Measurements from ENCODE around the gene TMEM50A. TPM values are rescaled to one million over a fixed set of nuclear protein-coding genes. Genes with fewer than 3 reads are reported as not detected.
"Not testable (repeated sequence)": the region's sequence is repeated elsewhere in the genome, so short reads cannot be mapped to it uniquely, and the experiment has no call there.

Gene TMEM50A
- total and polyA plus RNA-seq, 2 donors (not counting 1 experiment from before 2014, with no cell fraction given) = 20.7 to 62.6 TPM

DNA sequence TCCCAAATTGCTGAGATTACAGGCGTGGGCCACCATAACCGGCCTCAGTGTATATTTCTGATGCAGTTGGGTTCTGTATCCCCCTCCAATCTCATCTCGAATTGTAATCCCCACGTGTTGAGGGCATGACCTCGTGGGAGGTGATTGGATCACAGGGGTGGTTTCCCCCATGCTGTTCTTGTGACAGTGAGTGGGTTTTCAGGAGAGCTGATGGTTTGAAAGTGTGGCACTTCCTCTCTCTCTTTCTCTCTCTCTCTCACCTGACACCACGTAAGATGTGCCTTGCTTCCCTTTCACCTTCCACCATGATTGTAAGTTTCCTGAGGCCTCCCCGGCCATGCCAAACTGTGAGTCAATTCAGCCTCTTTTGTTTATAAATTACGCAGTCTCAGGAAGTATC is 41.6 kb upstream of the TMEM50A start:
- H3K4me1 ChIP-seq (ENCODE audit: control insufficient read depth in 2 of 2, insufficient read depth in 2 of 2, low read length in 2 of 2); H3K4me1 Mint-ChIP-seq; H3K27ac Mint-ChIP-seq; H4K20me1 ChIP-seq (ENCODE audit: control insufficient read depth, insufficient read depth, low read length, poor library complexity, severe bottlenecking); ATAC-seq (ENCODE audit: low read depth); H3K27me3 Mint-ChIP-seq; H3K79me2 ChIP-seq (ENCODE audit: control insufficient read depth, insufficient read depth, low read length); intact Hi-C loops (cut with micrococcal nuclease); H3K4me3 ChIP-seq (ENCODE audit: control extremely low read depth in 1 of 5, extremely low read depth in 1 of 5, insufficient read depth in 1 of 5, low read depth in 2 of 5, low read length in 4 of 5); CTCF ChIA-PET; H3K9me3 Mint-ChIP-seq (ENCODE audit: insufficient read depth); H3K36me3 ChIP-seq (replicated peaks in 1 of 2; ENCODE audit: control extremely low read depth in 1 of 2, control insufficient read depth in 1 of 2, extremely low read depth in 1 of 2, insufficient read depth in 2 of 2, low read length in 1 of 2); H3K27ac ChIP-seq (ENCODE audit: low read length in 2 of 2); H3K4me3 Mint-ChIP-seq; H3K9me3 ChIP-seq (ENCODE audit: control extremely low read depth in 1 of 3, control insufficient read depth in 2 of 3, insufficient read depth in 1 of 3, low read length in 2 of 3); DNase-seq; POLR2A ChIA-PET; H3K4me2 ChIP-seq (replicated peaks; ENCODE audit: low read depth, low read length, poor library complexity, severe bottlenecking); H3K27me3 ChIP-seq (replicated peaks in 1 of 4; ENCODE audit: control extremely low read depth in 1 of 4, control insufficient read depth in 3 of 4, insufficient read depth in 4 of 4, low read length in 3 of 4); H3K9ac ChIP-seq (ENCODE audit: low read length); H2AFZ ChIP-seq (ENCODE audit: insufficient read depth, low read depth, low read length, poor library complexity, severe bottlenecking): not testable (repeated sequence)
- WGBS (ENCODE audit: insufficient coverage) = no CpG with 5 or more reads among the region's 8 CpGs

DNA sequence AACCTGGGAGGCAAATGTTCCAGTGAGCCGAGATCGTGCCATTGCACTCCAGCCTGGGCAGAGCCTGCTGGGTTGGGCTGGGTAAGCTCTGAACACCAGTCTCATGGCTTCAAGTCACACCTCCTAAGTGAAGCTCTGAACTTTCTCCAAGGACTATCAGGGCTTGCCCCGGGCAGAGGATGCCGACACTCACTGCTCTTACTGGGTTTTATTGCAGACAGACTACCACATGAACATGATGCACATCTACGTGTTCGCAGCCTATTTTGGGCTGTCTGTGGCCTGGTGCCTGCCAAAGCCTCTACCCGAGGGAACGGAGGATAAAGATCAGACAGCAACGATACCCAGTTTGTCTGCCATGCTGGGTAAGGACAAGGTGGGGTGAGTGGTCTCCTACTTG is 37.4 kb upstream of the TMEM50A start:
- H3K27me3 Mint-ChIP-seq = not testable (repeated sequence)

DNA sequence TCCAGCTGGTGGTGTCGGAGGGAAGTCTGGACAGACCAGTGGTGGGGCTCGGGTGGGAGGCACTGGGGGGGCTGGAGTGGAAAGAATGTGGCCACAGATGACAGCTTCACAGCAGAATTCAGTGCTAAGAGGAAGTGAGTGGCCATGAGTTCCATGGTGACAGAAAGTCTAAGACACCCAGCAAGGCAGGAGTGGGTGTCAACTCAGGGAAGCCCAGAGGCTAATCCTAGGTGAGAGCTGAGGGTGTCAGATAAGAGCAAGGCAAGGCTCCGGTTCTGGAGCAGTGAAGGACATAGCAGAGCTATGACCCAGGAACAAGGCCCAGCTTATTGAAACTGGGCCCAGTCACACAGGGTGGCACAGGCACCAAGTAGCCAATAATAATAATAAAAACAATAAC is 35.8 kb upstream of the TMEM50A start:
- not testable (repeated sequence) for H3K4me3 ChIP-seq (ENCODE audit: control extremely low read depth in 1 of 5, extremely low read depth in 1 of 5, insufficient read depth in 1 of 5, low read depth in 2 of 5, low read length in 4 of 5)

More for the DNA sequence above, 37.4 kb upstream of the TMEM50A start:
- H3K9me3 ChIP-seq (ENCODE audit: control extremely low read depth in 1 of 3, control insufficient read depth in 2 of 3, insufficient read depth in 1 of 3, low read length in 2 of 3); H3K9me3 Mint-ChIP-seq (ENCODE audit: insufficient read depth); H3K9ac ChIP-seq (ENCODE audit: low read length); H3K4me3 Mint-ChIP-seq; ATAC-seq (ENCODE audit: low read depth); POLR2A ChIA-PET; intact Hi-C loops (cut with micrococcal nuclease); DNase-seq; H4K20me1 ChIP-seq (ENCODE audit: control insufficient read depth, insufficient read depth, low read length, poor library complexity, severe bottlenecking); H3K4me1 Mint-ChIP-seq; H3K27ac ChIP-seq (ENCODE audit: low read length in 2 of 2); H3K4me1 ChIP-seq (ENCODE audit: control insufficient read depth in 2 of 2, insufficient read depth in 2 of 2, low read length in 2 of 2); H3K27ac Mint-ChIP-seq; H3K36me3 ChIP-seq (replicated peaks in 1 of 2; ENCODE audit: control extremely low read depth in 1 of 2, control insufficient read depth in 1 of 2, extremely low read depth in 1 of 2, insufficient read depth in 2 of 2, low read length in 1 of 2); H3K27me3 ChIP-seq (replicated peaks in 1 of 4; ENCODE audit: control extremely low read depth in 1 of 4, control insufficient read depth in 3 of 4, insufficient read depth in 4 of 4, low read length in 3 of 4); CTCF ChIA-PET; H3K79me2 ChIP-seq (ENCODE audit: control insufficient read depth, insufficient read depth, low read length); H3K4me2 ChIP-seq (replicated peaks; ENCODE audit: low read depth, low read length, poor library complexity, severe bottlenecking); H3K4me3 ChIP-seq (ENCODE audit: control extremely low read depth in 1 of 5, extremely low read depth in 1 of 5, insufficient read depth in 1 of 5, low read depth in 2 of 5, low read length in 4 of 5); H2AFZ ChIP-seq (ENCODE audit: insufficient read depth, low read depth, low read length, poor library complexity, severe bottlenecking): not testable (repeated sequence)
- no CpG with 5 or more reads among the region's 9 CpGs for WGBS (ENCODE audit: insufficient coverage)

DNA sequence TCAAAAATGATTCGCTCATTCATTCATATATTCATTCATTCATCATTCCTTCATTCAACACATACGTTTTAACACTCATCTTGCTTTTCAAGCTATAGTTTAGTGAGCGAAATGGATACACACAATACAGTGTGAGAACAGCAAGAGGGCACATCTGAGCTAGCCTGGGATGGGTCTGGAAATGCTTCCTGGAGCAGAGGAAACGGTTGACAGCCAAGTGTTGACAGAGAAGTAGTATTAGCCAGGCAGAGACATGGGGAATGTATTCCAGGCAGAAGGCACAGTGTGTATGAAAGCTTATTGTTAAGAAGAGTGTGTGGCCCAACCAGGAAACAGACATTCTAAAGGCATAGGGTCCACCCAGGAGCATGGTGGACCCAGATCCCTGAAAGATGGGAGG is 33.2 kb upstream of the TMEM50A start:
- H3K4me3 Mint-ChIP-seq; H3K4me1 ChIP-seq (ENCODE audit: control insufficient read depth in 2 of 2, insufficient read depth in 2 of 2, low read length in 2 of 2); H3K4me2 ChIP-seq (replicated peaks; ENCODE audit: low read depth, low read length, poor library complexity, severe bottlenecking); H3K79me2 ChIP-seq (ENCODE audit: control insufficient read depth, insufficient read depth, low read length); DNase-seq; H3K9ac ChIP-seq (ENCODE audit: low read length); H4K20me1 ChIP-seq (ENCODE audit: control insufficient read depth, insufficient read depth, low read length, poor library complexity, severe bottlenecking); H3K36me3 ChIP-seq (replicated peaks in 1 of 2; ENCODE audit: control extremely low read depth in 1 of 2, control insufficient read depth in 1 of 2, extremely low read depth in 1 of 2, insufficient read depth in 2 of 2, low read length in 1 of 2); H3K27ac Mint-ChIP-seq; H3K4me3 ChIP-seq (ENCODE audit: control extremely low read depth in 1 of 5, extremely low read depth in 1 of 5, insufficient read depth in 1 of 5, low read depth in 2 of 5, low read length in 4 of 5); H2AFZ ChIP-seq (ENCODE audit: insufficient read depth, low read depth, low read length, poor library complexity, severe bottlenecking); H3K4me1 Mint-ChIP-seq; H3K27ac ChIP-seq (ENCODE audit: low read length in 2 of 2); H3K27me3 ChIP-seq (replicated peaks in 1 of 4; ENCODE audit: control extremely low read depth in 1 of 4, control insufficient read depth in 3 of 4, insufficient read depth in 4 of 4, low read length in 3 of 4); H3K9me3 ChIP-seq (ENCODE audit: control extremely low read depth in 1 of 3, control insufficient read depth in 2 of 3, insufficient read depth in 1 of 3, low read length in 2 of 3); CTCF ChIA-PET; intact Hi-C loops (cut with micrococcal nuclease); H3K9me3 Mint-ChIP-seq (ENCODE audit: insufficient read depth); POLR2A ChIA-PET; ATAC-seq (ENCODE audit: low read depth); H3K27me3 Mint-ChIP-seq: not testable (repeated sequence)
- no CpG with 5 or more reads among the region's 4 CpGs for WGBS (ENCODE audit: insufficient coverage)

More for the DNA sequence above, 35.8 kb upstream of the TMEM50A start:
- H3K27me3 Mint-ChIP-seq; H3K27ac Mint-ChIP-seq; H3K4me2 ChIP-seq (replicated peaks; ENCODE audit: low read depth, low read length, poor library complexity, severe bottlenecking); intact Hi-C loops (cut with micrococcal nuclease); H3K36me3 ChIP-seq (replicated peaks in 1 of 2; ENCODE audit: control extremely low read depth in 1 of 2, control insufficient read depth in 1 of 2, extremely low read depth in 1 of 2, insufficient read depth in 2 of 2, low read length in 1 of 2); H3K27me3 ChIP-seq (replicated peaks in 1 of 4; ENCODE audit: control extremely low read depth in 1 of 4, control insufficient read depth in 3 of 4, insufficient read depth in 4 of 4, low read length in 3 of 4); H3K4me1 ChIP-seq (ENCODE audit: control insufficient read depth in 2 of 2, insufficient read depth in 2 of 2, low read length in 2 of 2); H4K20me1 ChIP-seq (ENCODE audit: control insufficient read depth, insufficient read depth, low read length, poor library complexity, severe bottlenecking); H3K9me3 Mint-ChIP-seq (ENCODE audit: insufficient read depth); H3K9ac ChIP-seq (ENCODE audit: low read length); H2AFZ ChIP-seq (ENCODE audit: insufficient read depth, low read depth, low read length, poor library complexity, severe bottlenecking); H3K27ac ChIP-seq (ENCODE audit: low read length in 2 of 2); H3K4me1 Mint-ChIP-seq; DNase-seq; H3K79me2 ChIP-seq (ENCODE audit: control insufficient read depth, insufficient read depth, low read length); H3K4me3 Mint-ChIP-seq; ATAC-seq (ENCODE audit: low read depth); H3K9me3 ChIP-seq (ENCODE audit: control extremely low read depth in 1 of 3, control insufficient read depth in 2 of 3, insufficient read depth in 1 of 3, low read length in 2 of 3): not testable (repeated sequence)
- ChIA-PET CTCF (interaction anchor here (0.6 kb wide), 1 partner anchor 99 kb away, joined by 3 read pairs; no protein-coding TSS in a partner anchor), POLR2A (interaction anchor here (0.6 kb wide), 1 partner anchor 30 kb away, joined by 3 read pairs; no protein-coding TSS in a partner anchor)
- no CpG with 5 or more reads among the region's 3 CpGs for WGBS (ENCODE audit: insufficient coverage)
